Gastrocnemius medialis (tissue), 4 donors: ENCODE results near the gene CABCOCO1. TPM values are rescaled to one million over a fixed set of nuclear protein-coding genes. Genes with fewer than 3 reads are reported as not detected.

Experiments used
- ATAC-seq, 2 donors: fragments of 150-250 bp; one replicate each; pipeline ENCODE4 v1.9.1; 2016
- DNase-seq, 2 donors: peaks; one replicate each; pipeline ENCODE4 v3.0.0-alpha.2; 2019
- H3K27ac ChIP-seq, 4 donors: fragments of 200-600 bp; sonication (generic); 1 replicate in 1 of 4; 2 replicates in 3 of 4; pipeline ENCODE4 v1.5.1; 2016 to 2018; ENCODE audit warnings: mild to moderate bottlenecking in 2 of 4, moderate library complexity in 1 of 4
- H3K27me3 ChIP-seq, 3 donors: fragments of 200-600 bp; sonication (generic) in 2 of 3; 1 replicate in 1 of 3; 2 replicates in 2 of 3; pipeline versions ENCODE4 v1.5.1 to v1.6.0; 2016 to 2019; ENCODE audit warnings: mild to moderate bottlenecking in 1 of 3, moderate library complexity in 1 of 3
- H3K36me3 ChIP-seq, 2 donors: fragments of 200-600 bp; sonication (generic) in 1 of 2; one replicate each; pipeline ENCODE4 v1.5.1; 2017 to 2018
- H3K4me1 ChIP-seq, 2 donors: fragments of 200-600 bp; sonication (generic) in 1 of 2; one replicate each; pipeline ENCODE4 v1.5.1; 2016 to 2017; ENCODE audit warnings: mild to moderate bottlenecking in 2 of 2
- H3K4me3 ChIP-seq, 4 donors: fragments of 200-600 bp; sonication (generic) in 3 of 4; 1 replicate in 1 of 4; 2 replicates in 3 of 4; pipeline ENCODE4 v1.5.1; 2016 to 2019; ENCODE audit warnings: mild to moderate bottlenecking in 2 of 4
- H3K9me3 ChIP-seq, 3 donors: fragments of 200-600 bp; sonication (generic) in 2 of 3; 1 replicate in 1 of 3; 2 replicates in 2 of 3; pipeline ENCODE4 v1.5.1; 2016 to 2019
- POLR2A ChIP-seq, 2 donors: fragments of 450-650 bp; IDR thresholded peaks; one replicate each; pipeline ENCODE4 v1.6.1; 2017; ENCODE audit warnings: antibody characterized with exemption in 2 of 2, mild to moderate bottlenecking in 2 of 2, moderate library complexity in 2 of 2
- in situ Hi-C, 4 donors: fragments of 200-750 bp; cut with MboI; loops; one replicate each; pipeline versions ENCODE4 v1.15.0 to v1.8.0; 2017; ENCODE audit warnings: low sequenced_read_pairs in 4 of 4
- intact Hi-C: fragments of 100-400 bp; cut with DNase I; formaldehyde crosslinking; loops from one replicate; pipeline ENCODE4 v1.15.1; 2023; ENCODE audit warnings: low total_unique reads
- total RNA-seq, 4 donors: library from RNA; depleted of rRNA; stranded (reverse); fragments of >200 nt; gene quantifications; one replicate each; pipeline versions ENCODE4 v1.1.0 to v1.2.3, GENCODE V29; 2016
- TF ChIP-seq, protein P1 (sequence below), 5 experiments: fragments of 450-650 bp in 3 of 5; fragments of 200-600 bp in 2 of 5; sonication (generic) in 2 of 5; IDR thresholded peaks in 4 of 5; conservative IDR thresholded peaks in 1 of 5; 1 replicate in 4 of 5; 2 replicates in 1 of 5; pipeline ENCODE4 v1.5.1; 2016 to 2019; ENCODE audit warnings: antibody characterized with exemption in 5 of 5, mild to moderate bottlenecking in 3 of 5, moderate library complexity in 3 of 5

CABCOCO1 gene
- total RNA-seq, 4 donors from 2014 or later: not detected

DNA sequence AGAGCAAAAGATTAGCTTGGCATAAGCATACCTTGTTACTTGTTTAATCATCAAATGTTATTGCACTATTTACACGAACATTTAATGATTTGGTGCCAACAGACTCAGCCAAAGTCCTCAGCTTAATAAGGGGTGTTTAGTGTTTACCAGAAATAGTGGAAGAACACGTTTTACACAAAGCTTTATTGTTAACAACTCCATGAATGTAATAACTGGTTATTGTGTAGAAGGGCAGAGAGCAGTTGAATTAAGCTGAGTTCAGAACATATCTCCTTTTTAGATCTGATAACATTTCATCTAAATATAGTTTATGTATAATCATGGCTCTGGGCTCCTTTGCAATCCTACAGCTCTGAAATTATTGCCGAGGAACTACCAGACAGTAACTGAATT, 99.1 kb downstream of the CABCOCO1 start:
- no peaks in the 10 kb centered on the region for H3K9me3 ChIP-seq
- TF ChIP-seq POLR2A (IDR thresholded peaks at IDR 0.05): no peak
- TF ChIP-seq, protein P1, sequence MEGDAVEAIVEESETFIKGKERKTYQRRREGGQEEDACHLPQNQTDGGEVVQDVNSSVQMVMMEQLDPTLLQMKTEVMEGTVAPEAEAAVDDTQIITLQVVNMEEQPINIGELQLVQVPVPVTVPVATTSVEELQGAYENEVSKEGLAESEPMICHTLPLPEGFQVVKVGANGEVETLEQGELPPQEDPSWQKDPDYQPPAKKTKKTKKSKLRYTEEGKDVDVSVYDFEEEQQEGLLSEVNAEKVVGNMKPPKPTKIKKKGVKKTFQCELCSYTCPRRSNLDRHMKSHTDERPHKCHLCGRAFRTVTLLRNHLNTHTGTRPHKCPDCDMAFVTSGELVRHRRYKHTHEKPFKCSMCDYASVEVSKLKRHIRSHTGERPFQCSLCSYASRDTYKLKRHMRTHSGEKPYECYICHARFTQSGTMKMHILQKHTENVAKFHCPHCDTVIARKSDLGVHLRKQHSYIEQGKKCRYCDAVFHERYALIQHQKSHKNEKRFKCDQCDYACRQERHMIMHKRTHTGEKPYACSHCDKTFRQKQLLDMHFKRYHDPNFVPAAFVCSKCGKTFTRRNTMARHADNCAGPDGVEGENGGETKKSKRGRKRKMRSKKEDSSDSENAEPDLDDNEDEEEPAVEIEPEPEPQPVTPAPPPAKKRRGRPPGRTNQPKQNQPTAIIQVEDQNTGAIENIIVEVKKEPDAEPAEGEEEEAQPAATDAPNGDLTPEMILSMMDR (IDR thresholded peaks at IDR 0.05 in 4 of 5, conservative IDR thresholded peaks at IDR 0.05 in 1 of 5): no peak
- H3K27me3 ChIP-seq: no peaks in the 10 kb centered on the region
- H3K36me3 ChIP-seq: no peaks in the 10 kb centered on the region
- ATAC-seq (no peak), DNase-seq (no peak)
- in situ Hi-C loops: no loop called here
- intact Hi-C loops: no loop called here
- H3K27ac ChIP-seq: no peak overlapping the region
- no peak overlapping the region for H3K4me3 ChIP-seq
- no peaks in the 10 kb centered on the region for H3K4me1 ChIP-seq

DNA sequence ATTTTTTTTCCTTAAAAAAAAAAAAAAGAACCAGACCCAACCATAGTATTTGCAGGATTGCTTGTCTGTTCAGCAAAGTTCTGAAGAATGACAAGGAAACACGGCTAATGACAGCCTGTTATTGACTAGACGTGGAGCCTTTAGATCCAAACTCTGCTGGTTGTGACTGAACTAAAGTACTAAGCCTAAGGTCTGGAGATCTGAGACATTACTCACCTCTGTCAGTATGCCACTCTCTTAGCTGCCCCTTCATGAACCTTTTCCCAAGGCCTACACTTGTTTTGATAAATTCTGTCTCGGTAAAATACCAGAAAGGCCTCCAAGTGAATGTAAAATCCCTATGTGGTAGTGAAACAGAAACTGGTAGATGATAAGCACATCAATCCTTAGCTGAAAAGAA, 101.0 kb downstream of the CABCOCO1 start:
- Histone ChIP-seq H3K27ac (no peak overlapping the region), H3K27me3 (no peaks in the 10 kb centered on the region), H3K36me3 (no peaks in the 10 kb centered on the region), H3K9me3 (no peaks in the 10 kb centered on the region), H3K4me3 (no peak overlapping the region), H3K4me1 (no peaks in the 10 kb centered on the region)
- in situ Hi-C loops (no loop called here), intact Hi-C loops (no loop called here)
- DNase-seq: no peak
- TF ChIP-seq, protein P1 (IDR thresholded peaks at IDR 0.05 in 4 of 5, conservative IDR thresholded peaks at IDR 0.05 in 1 of 5): no peak
- no peak for TF ChIP-seq POLR2A (IDR thresholded peaks at IDR 0.05)
- ATAC-seq: no peak

DNA sequence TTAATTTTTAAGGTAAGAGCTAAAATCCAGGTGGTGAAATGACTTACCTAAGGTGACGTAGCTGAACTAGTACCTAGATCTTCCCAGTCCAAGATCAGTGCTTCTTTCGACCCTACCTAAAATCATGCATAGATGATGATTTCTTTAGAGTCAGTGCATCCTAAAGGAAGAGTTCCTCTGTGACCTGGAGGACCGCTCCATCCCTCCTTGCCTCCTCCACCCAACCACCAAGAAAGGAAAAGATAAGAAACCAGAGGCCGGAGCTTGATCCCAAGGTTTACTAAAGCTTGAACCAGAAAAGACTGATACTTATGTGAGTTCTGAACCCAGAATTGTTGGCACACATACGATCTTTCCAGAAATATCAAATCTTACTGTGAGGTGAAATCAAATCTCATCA, 101.8 kb downstream of the CABCOCO1 start:
- in situ Hi-C loops: no loop called here
- Histone ChIP-seq H3K27me3 (no peaks in the 10 kb centered on the region), H3K9me3 (no peaks in the 10 kb centered on the region), H3K27ac (no peak overlapping the region), H3K4me1 (no peaks in the 10 kb centered on the region), H3K4me3 (no peak overlapping the region), H3K36me3 (no peaks in the 10 kb centered on the region)
- ATAC-seq (no peak), DNase-seq (no peak)
- TF ChIP-seq, protein P1 (IDR thresholded peaks at IDR 0.05 in 4 of 5, conservative IDR thresholded peaks at IDR 0.05 in 1 of 5): no peak
- TF ChIP-seq POLR2A (IDR thresholded peaks at IDR 0.05): no peak
- intact Hi-C loops: no loop called here

DNA sequence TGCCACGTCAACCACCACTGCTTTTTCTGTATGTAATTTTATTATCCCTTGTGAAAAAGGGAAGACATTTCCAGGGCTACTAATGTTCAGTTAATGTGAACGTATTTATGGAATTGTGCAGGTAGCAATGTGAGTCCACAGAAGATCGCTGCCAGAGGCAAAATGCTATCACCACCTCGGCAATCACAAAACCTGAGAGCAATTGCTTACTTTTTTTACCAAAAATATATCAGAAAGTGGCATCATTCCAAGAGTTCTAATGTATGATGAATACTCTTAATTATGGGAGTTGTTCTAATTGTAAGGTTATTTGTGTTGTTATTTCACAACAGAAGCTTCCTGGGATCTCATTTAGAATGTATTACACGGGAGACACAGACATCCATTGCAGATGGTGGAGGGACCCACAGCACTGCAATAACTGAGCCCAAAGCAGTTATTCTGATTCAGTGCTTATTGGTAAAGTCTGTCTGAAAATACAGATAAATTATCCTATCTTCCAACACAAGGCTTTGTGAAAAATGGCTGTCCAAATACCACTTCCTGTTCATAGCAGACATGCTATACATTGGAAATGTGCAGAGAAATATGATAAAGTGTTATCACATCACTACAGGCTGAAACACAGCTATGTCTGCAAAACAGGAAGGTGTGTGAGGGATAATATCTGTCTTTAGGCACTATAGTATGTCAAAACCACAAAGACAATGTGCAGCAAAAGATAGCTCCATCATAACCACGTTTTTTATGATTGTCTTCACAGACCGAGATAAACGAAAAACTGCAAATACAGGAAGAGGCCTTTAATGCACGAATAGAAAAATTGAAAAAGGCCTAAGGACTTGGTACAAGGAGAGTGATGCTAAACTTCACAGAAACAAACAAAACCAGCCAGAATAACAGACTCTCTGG, 102.7 kb downstream of the CABCOCO1 start:
- TF ChIP-seq, protein P1 (IDR thresholded peaks at IDR 0.05 in 4 of 5, conservative IDR thresholded peaks at IDR 0.05 in 1 of 5): no peak
- TF ChIP-seq POLR2A (IDR thresholded peaks at IDR 0.05): no peak
- Histone ChIP-seq H3K9me3 (no peaks in the 10 kb centered on the region), H3K27ac (no peak overlapping the region), H3K27me3 (no peaks in the 10 kb centered on the region), H3K4me3 (no peak overlapping the region), H3K4me1 (no peaks in the 10 kb centered on the region), H3K36me3 (no peaks in the 10 kb centered on the region)
- DNase-seq (no peak), ATAC-seq (no peak)
- in situ Hi-C loops: no loop called here
- intact Hi-C loops: no loop called here
